ENCODE results near the gene KRTAP5-10. TPM values are rescaled to one million over a fixed set of nuclear protein-coding genes. Genes with fewer than 3 reads are reported as not detected.
"Not testable (repeated sequence)": the region's sequence is repeated elsewhere in the genome, so short reads cannot be mapped to it uniquely, and the experiment has no call there.

The KRTAP5-10 gene
- total and polyA plus RNA-seq, 5 donors from 2014 or later = not detected

- not testable (repeated sequence) for H3K27ac Mint-ChIP-seq; DNase-seq; H3K36me3 ChIP-seq (ENCODE audit: control insufficient read depth, insufficient read depth, low read length); H3K9me3 Mint-ChIP-seq; H3K4me1 Mint-ChIP-seq; H3K4me1 ChIP-seq (ENCODE audit: control insufficient read depth, insufficient read depth, low read length, poor library complexity, severe bottlenecking); H3K27me3 ChIP-seq (ENCODE audit: control insufficient read depth, insufficient read depth, low read length); H3K9me3 ChIP-seq (ENCODE audit: control insufficient read depth in 2 of 2, low read length in 2 of 2); ATAC-seq (ENCODE audit: low read depth in 2 of 2); H3K27ac ChIP-seq (ENCODE audit: insufficient read depth, low read length, poor library complexity, severe bottlenecking); H3K4me3 ChIP-seq (ENCODE audit: low read depth, low read length); H3K36me3 Mint-ChIP-seq; H3K4me3 Mint-ChIP-seq
- H3K27me3 Mint-ChIP-seq = peaks cover 38% of the 10 kb centered on the region
Observed at GRCh38 chr11:71608272-71608671, 42.9 kb downstream of the KRTAP5-10 start.

DNA sequence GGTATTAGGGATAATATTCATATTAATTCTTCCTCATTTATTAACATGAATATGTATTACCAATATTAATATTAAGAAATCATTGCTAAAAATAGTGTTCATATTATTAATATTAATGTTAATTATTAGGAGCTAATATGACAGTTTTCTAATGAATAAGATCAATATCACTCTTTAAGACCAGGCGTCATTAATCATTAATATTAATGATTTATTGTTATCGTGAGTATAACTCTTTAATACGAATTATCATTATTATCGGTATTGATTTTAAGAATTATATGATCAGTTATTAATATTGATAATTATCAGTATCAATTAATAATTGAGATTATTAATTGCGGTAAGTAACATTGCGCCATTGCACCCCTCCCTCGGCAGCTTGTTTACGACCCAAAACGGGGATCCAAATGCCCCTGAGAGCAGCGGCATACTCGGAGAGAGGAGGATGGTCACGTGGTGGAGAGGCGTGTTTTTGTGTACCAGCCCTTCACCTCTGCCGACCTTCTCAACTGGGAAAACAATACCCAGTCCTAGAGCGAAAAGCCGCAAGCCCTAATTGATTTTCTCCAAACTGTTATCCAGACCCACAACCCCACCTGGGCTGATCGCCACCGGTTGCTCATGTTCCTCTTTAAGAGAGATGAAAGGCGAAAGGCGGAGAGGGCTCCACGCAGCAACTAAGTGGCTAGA lies 46.0 kb downstream of the KRTAP5-10 start:
- peaks cover 16% of the 10 kb centered on the region for H3K27me3 Mint-ChIP-seq
- not testable (repeated sequence) for H3K27ac Mint-ChIP-seq; H3K4me1 Mint-ChIP-seq; H3K4me1 ChIP-seq (ENCODE audit: control insufficient read depth, insufficient read depth, low read length, poor library complexity, severe bottlenecking); H3K4me3 Mint-ChIP-seq; H3K9me3 ChIP-seq (ENCODE audit: control insufficient read depth in 2 of 2, low read length in 2 of 2); H3K27me3 ChIP-seq (ENCODE audit: control insufficient read depth, insufficient read depth, low read length); ATAC-seq (ENCODE audit: low read depth in 2 of 2); DNase-seq; H3K4me3 ChIP-seq (ENCODE audit: low read depth, low read length); H3K36me3 Mint-ChIP-seq; H3K9me3 Mint-ChIP-seq; H3K27ac ChIP-seq (ENCODE audit: insufficient read depth, low read length, poor library complexity, severe bottlenecking); H3K36me3 ChIP-seq (ENCODE audit: control insufficient read depth, insufficient read depth, low read length)

- not testable (repeated sequence) for ATAC-seq (ENCODE audit: low read depth in 2 of 2); DNase-seq; H3K27me3 ChIP-seq (ENCODE audit: control insufficient read depth, insufficient read depth, low read length); H3K27ac ChIP-seq (ENCODE audit: insufficient read depth, low read length, poor library complexity, severe bottlenecking); H3K4me1 Mint-ChIP-seq; H3K36me3 Mint-ChIP-seq; H3K27ac Mint-ChIP-seq; H3K36me3 ChIP-seq (ENCODE audit: control insufficient read depth, insufficient read depth, low read length); H3K9me3 Mint-ChIP-seq; H3K4me1 ChIP-seq (ENCODE audit: control insufficient read depth, insufficient read depth, low read length, poor library complexity, severe bottlenecking); H3K9me3 ChIP-seq (ENCODE audit: control insufficient read depth in 2 of 2, low read length in 2 of 2); H3K27me3 Mint-ChIP-seq; H3K4me3 Mint-ChIP-seq; H3K4me3 ChIP-seq (ENCODE audit: low read depth, low read length)
Observed at GRCh38 chr11:71613931-71614330, 48.6 kb downstream of the KRTAP5-10 start.

GRCh38 chr11:71614366-71614917 lies 49.1 kb downstream of the KRTAP5-10 start:
- H3K9me3 Mint-ChIP-seq; H3K4me3 ChIP-seq (ENCODE audit: low read depth, low read length); H3K36me3 Mint-ChIP-seq; H3K4me3 Mint-ChIP-seq; DNase-seq; ATAC-seq (ENCODE audit: low read depth in 2 of 2); H3K27me3 Mint-ChIP-seq; H3K27me3 ChIP-seq (ENCODE audit: control insufficient read depth, insufficient read depth, low read length); H3K27ac ChIP-seq (ENCODE audit: insufficient read depth, low read length, poor library complexity, severe bottlenecking); H3K9me3 ChIP-seq (ENCODE audit: control insufficient read depth in 2 of 2, low read length in 2 of 2); H3K4me1 ChIP-seq (ENCODE audit: control insufficient read depth, insufficient read depth, low read length, poor library complexity, severe bottlenecking); H3K4me1 Mint-ChIP-seq; H3K36me3 ChIP-seq (ENCODE audit: control insufficient read depth, insufficient read depth, low read length); H3K27ac Mint-ChIP-seq: not testable (repeated sequence)

- not testable (repeated sequence) for H3K4me3 Mint-ChIP-seq; H3K27me3 Mint-ChIP-seq; H3K4me1 ChIP-seq (ENCODE audit: control insufficient read depth, insufficient read depth, low read length, poor library complexity, severe bottlenecking); H3K9me3 ChIP-seq (ENCODE audit: control insufficient read depth in 2 of 2, low read length in 2 of 2); H3K27ac ChIP-seq (ENCODE audit: insufficient read depth, low read length, poor library complexity, severe bottlenecking); DNase-seq; H3K4me1 Mint-ChIP-seq; H3K9me3 Mint-ChIP-seq; H3K4me3 ChIP-seq (ENCODE audit: low read depth, low read length); ATAC-seq (ENCODE audit: low read depth in 2 of 2); H3K36me3 ChIP-seq (ENCODE audit: control insufficient read depth, insufficient read depth, low read length); H3K27me3 ChIP-seq (ENCODE audit: control insufficient read depth, insufficient read depth, low read length); H3K27ac Mint-ChIP-seq; H3K36me3 Mint-ChIP-seq
Observed at GRCh38 chr11:71615003-71615402, 49.6 kb downstream of the KRTAP5-10 start.

Other genes starting within 250 kb of the KRTAP5-10 start
- gene DHCR7, start 117.2 kb upstream of the KRTAP5-10 start, total RNA-seq = 21.1 TPM
- gene DHCR7, start 117.2 kb upstream of the KRTAP5-10 start, polyA plus RNA-seq = 10 to 100 TPM; 11.2 to 17.2 (median 14.7) TPM
- gene NADSYN1, start 112.4 kb upstream of the KRTAP5-10 start, total RNA-seq = 151 TPM
- gene NADSYN1, start 112.4 kb upstream of the KRTAP5-10 start, polyA plus RNA-seq = 10 to 100 TPM; 35.1 to 43.1 (median 41.2) TPM
- not detected for gene KRTAP5-7, start 38.3 kb upstream of the KRTAP5-10 start, total RNA-seq
- gene KRTAP5-7, start 38.3 kb upstream of the KRTAP5-10 start, polyA plus RNA-seq = not detected
- 0.35 TPM for gene KRTAP5-8, start 27.5 kb upstream of the KRTAP5-10 start, total RNA-seq
- not detected for gene KRTAP5-8, start 27.5 kb upstream of the KRTAP5-10 start, polyA plus RNA-seq
- 0.35 TPM for gene KRTAP5-9, start 17.1 kb upstream of the KRTAP5-10 start, total RNA-seq
- gene KRTAP5-9, start 17.1 kb upstream of the KRTAP5-10 start, polyA plus RNA-seq = not detected
- gene KRTAP5-11, start 17.3 kb downstream of the KRTAP5-10 start, total RNA-seq = not detected
- not detected for gene KRTAP5-11, start 17.3 kb downstream of the KRTAP5-10 start, polyA plus RNA-seq